Measurements from ENCODE around the gene FPR2.

FPR2 gene

DNA sequence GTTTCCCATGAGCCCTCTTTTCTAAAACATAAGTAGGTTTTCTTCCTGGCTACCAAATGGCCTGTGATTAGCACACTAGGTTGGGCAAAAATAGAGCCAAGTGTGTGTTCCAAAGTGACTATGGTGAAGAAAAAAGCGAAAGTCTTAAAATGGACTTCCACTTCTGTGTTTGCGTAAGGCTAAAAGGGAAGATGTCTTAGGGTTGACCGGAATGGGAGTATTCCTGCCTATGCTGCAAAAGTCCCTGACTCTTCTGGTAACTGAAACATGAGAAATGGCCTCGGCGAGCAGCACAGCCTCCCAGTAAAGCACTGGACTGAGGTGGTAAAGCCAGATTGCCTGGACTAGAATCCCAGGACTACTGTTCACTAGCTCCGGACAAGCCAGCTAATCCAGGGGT is 6.9 kb upstream of the FPR2 start:
- TF ChIP-seq, protein P1, sequence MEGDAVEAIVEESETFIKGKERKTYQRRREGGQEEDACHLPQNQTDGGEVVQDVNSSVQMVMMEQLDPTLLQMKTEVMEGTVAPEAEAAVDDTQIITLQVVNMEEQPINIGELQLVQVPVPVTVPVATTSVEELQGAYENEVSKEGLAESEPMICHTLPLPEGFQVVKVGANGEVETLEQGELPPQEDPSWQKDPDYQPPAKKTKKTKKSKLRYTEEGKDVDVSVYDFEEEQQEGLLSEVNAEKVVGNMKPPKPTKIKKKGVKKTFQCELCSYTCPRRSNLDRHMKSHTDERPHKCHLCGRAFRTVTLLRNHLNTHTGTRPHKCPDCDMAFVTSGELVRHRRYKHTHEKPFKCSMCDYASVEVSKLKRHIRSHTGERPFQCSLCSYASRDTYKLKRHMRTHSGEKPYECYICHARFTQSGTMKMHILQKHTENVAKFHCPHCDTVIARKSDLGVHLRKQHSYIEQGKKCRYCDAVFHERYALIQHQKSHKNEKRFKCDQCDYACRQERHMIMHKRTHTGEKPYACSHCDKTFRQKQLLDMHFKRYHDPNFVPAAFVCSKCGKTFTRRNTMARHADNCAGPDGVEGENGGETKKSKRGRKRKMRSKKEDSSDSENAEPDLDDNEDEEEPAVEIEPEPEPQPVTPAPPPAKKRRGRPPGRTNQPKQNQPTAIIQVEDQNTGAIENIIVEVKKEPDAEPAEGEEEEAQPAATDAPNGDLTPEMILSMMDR (IDR thresholded peaks at IDR 0.05; ENCODE audit: borderline replicate concordance, insufficient read depth, low read depth, low read length): no peak
- H3K4me3 ChIP-seq (ENCODE audit: low read depth, low read length): no peak overlapping the region

DNA sequence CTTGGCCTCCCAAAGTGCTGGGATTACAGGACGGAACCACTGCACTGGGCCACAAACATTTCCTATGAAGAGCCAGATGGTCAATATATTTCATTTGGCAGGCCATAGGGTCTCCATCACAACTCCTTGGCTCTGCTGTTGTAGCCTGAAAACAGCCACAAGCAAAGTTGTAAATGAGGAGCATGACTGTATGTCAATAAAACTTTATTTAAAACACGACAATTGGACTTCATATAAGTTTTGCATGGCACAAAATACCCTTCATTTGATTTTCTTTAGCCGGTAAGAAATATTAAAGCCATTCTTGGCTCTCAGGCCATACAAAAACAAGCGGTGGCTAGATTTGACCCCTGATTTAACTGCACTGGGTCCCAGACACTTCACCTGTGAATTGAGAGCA is 6.2 kb upstream of the FPR2 start:
- TF ChIP-seq, protein P1 (IDR thresholded peaks at IDR 0.05; ENCODE audit: borderline replicate concordance, insufficient read depth, low read depth, low read length): no peak
- H3K4me3 ChIP-seq (ENCODE audit: low read depth, low read length): no peak overlapping the region

- TF ChIP-seq, protein P1 (IDR thresholded peaks at IDR 0.05; ENCODE audit: borderline replicate concordance, insufficient read depth, low read depth, low read length): no peak
- no peak overlapping the region for H3K4me3 ChIP-seq (ENCODE audit: low read depth, low read length)
Observed at GRCh38 chr19:51755571-51755970, 5.4 kb upstream of the FPR2 start.

GRCh38 chr19:51761696-51762095 is 716 bp downstream of the FPR2 start:
- TF ChIP-seq, protein P1 (IDR thresholded peaks at IDR 0.05; ENCODE audit: borderline replicate concordance, insufficient read depth, low read depth, low read length): no peak
- no peak overlapping the region for H3K4me3 ChIP-seq (ENCODE audit: low read depth, low read length)

GRCh38 chr19:51765086-51765485 is 4.1 kb downstream of the FPR2 start:
- TF ChIP-seq, protein P1 (IDR thresholded peaks at IDR 0.05; ENCODE audit: borderline replicate concordance, insufficient read depth, low read depth, low read length): no peak
- H3K4me3 ChIP-seq (ENCODE audit: low read depth, low read length): no peak overlapping the region

DNA sequence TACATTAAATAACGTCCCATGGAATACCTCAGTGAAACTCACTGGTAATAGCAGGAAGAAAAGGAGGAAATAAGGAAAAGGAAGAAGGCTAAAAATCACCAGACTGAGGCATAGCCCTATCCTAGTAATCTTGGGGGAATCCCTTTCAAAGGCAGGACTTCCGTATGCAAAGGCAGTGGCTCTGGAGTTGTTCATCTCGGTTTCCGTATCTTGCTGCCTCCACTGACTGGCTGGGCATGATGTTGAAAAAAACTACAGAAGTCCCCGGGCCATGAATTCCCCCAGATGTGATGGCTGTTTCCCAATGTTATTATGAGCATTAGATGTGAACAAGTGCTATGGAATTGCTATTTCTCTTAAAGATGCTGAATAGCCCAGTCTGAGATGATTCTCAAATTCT is 5.5 kb downstream of the FPR2 start:
- TF ChIP-seq, protein P1 (IDR thresholded peaks at IDR 0.05; ENCODE audit: borderline replicate concordance, insufficient read depth, low read depth, low read length): no peak

GRCh38 chr19:51771376-51772130 is 10.6 kb downstream of the FPR2 start:
- TF ChIP-seq, protein P1 (IDR thresholded peaks at IDR 0.05; ENCODE audit: borderline replicate concordance, insufficient read depth, low read depth, low read length): no peak
- no peak overlapping the region for H3K4me3 ChIP-seq (ENCODE audit: low read depth, low read length)

More for the DNA sequence above, 5.5 kb downstream of the FPR2 start:
- H3K4me3 ChIP-seq (ENCODE audit: low read depth, low read length): no peak overlapping the region
